ENCODE data around the gene INPPL1.

Gene INPPL1

DNA sequence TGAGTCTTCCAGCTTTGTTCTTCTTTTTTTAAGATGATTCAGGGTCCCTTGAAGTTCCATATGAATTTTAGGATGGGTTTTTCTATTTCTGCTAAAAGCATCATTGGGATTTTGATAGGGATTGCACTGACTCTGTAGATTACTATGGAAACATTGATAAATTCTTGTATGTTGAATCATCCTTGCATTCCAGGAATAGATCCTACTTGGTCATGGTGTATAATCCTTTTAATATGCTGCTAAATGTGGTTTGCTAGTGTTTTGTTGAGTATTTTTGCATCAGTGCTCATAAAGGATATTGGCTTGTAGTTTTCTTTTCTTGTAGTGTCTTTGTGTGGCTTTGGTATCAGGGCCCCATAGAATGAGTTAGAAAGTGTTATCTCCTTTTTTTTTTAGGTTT, 54.3 kb downstream of the INPPL1 start:
- Histone ChIP-seq H4K20me1 (ENCODE audit: insufficient read depth, low read length) (no peaks in the 10 kb centered on the region), H3K27me3 (ENCODE audit: insufficient read depth, low read length, poor library complexity) (no peaks in the 10 kb centered on the region), H3K4me2 (ENCODE audit: insufficient read depth, low read length) (no peak overlapping the region), H2AFZ (ENCODE audit: low read depth, low read length) (no peak overlapping the region), H3K9me3 (ENCODE audit: insufficient read depth, low read length, severe bottlenecking) (no peaks in the 10 kb centered on the region), H3K36me3 (ENCODE audit: insufficient read depth, low read length) (no peaks in the 10 kb centered on the region), H3K27ac (ENCODE audit: low read length) (no peak overlapping the region), H3K4me1 (ENCODE audit: insufficient read depth, low read length) (no peaks in the 10 kb centered on the region), H3K79me2 (ENCODE audit: insufficient read depth, low read length) (no peaks in the 10 kb centered on the region), H3K9ac (ENCODE audit: low read depth, low read length) (no peak overlapping the region), H3K4me3 (ENCODE audit: low read depth in 1 of 2, low read length in 2 of 2) (no peak overlapping the region)
- ATAC-seq (ENCODE audit: insufficient read depth, low read depth) (no peak), DNase-seq (no peak)
- TF ChIP-seq, protein P1, sequence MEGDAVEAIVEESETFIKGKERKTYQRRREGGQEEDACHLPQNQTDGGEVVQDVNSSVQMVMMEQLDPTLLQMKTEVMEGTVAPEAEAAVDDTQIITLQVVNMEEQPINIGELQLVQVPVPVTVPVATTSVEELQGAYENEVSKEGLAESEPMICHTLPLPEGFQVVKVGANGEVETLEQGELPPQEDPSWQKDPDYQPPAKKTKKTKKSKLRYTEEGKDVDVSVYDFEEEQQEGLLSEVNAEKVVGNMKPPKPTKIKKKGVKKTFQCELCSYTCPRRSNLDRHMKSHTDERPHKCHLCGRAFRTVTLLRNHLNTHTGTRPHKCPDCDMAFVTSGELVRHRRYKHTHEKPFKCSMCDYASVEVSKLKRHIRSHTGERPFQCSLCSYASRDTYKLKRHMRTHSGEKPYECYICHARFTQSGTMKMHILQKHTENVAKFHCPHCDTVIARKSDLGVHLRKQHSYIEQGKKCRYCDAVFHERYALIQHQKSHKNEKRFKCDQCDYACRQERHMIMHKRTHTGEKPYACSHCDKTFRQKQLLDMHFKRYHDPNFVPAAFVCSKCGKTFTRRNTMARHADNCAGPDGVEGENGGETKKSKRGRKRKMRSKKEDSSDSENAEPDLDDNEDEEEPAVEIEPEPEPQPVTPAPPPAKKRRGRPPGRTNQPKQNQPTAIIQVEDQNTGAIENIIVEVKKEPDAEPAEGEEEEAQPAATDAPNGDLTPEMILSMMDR (IDR thresholded peaks at IDR 0.05; ENCODE audit: borderline replicate concordance, extremely low read depth, low read length, poor library complexity, severe bottlenecking) = no peak
- no peak for TF ChIP-seq EZH2 (IDR thresholded peaks at IDR 0.05; ENCODE audit: borderline replicate concordance, low read depth, low read length, severe bottlenecking)

GRCh38 chr11:72280037-72280436, 55.5 kb downstream of the INPPL1 start:
- TF ChIP-seq EZH2 (IDR thresholded peaks at IDR 0.05; ENCODE audit: borderline replicate concordance, low read depth, low read length, severe bottlenecking) = no peak
- TF ChIP-seq, protein P1 (IDR thresholded peaks at IDR 0.05; ENCODE audit: borderline replicate concordance, extremely low read depth, low read length, poor library complexity, severe bottlenecking) = no peak
- Histone ChIP-seq H4K20me1 (ENCODE audit: insufficient read depth, low read length) (no peaks in the 10 kb centered on the region), H3K27ac (ENCODE audit: low read length) (no peak overlapping the region), H3K27me3 (ENCODE audit: insufficient read depth, low read length, poor library complexity) (no peaks in the 10 kb centered on the region), H3K4me1 (ENCODE audit: insufficient read depth, low read length) (no peaks in the 10 kb centered on the region), H3K9me3 (ENCODE audit: insufficient read depth, low read length, severe bottlenecking) (no peaks in the 10 kb centered on the region), H3K36me3 (ENCODE audit: insufficient read depth, low read length) (no peaks in the 10 kb centered on the region), H3K9ac (ENCODE audit: low read depth, low read length) (no peak overlapping the region), H3K4me2 (ENCODE audit: insufficient read depth, low read length) (no peak overlapping the region), H2AFZ (ENCODE audit: low read depth, low read length) (no peak overlapping the region), H3K79me2 (ENCODE audit: insufficient read depth, low read length) (no peaks in the 10 kb centered on the region), H3K4me3 (ENCODE audit: low read depth in 1 of 2, low read length in 2 of 2) (no peak overlapping the region)
- ATAC-seq (ENCODE audit: insufficient read depth, low read depth) (no peak), DNase-seq (no peak)

DNA sequence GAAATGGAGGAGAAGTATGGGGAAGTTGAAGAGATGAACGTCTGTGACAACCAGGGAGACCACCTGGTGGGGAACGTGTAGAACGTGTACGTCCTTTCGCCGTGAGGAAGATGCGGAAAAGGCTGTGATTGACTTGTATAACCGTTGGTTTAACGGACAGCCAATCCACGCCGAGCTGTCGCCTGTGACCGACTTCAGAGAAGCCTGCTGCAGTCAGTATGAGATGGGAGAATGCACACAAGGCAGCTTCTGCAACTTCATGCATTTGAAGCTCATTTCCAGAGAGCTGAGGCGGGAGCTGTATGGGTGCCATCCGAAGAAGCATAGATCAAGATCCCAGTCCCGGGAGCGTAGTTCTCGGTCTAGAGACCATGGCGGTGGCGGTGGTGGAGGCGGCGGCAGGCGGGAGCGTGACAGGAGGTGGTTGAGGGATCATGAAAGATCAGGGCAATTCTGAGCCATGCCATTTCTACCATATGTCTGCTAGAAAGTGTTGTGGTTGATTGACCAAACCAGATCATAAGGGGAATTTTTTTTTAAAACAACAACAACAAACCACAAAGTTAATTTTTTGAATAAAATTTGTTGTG, 56.3 kb downstream of the INPPL1 start:
- Histone ChIP-seq H2AFZ (ENCODE audit: low read depth, low read length) (no peak overlapping the region), H3K4me3 (ENCODE audit: low read depth in 1 of 2, low read length in 2 of 2) (no peak overlapping the region), H3K27me3 (ENCODE audit: insufficient read depth, low read length, poor library complexity) (no peaks in the 10 kb centered on the region), H3K27ac (ENCODE audit: low read length) (no peak overlapping the region), H3K9me3 (ENCODE audit: insufficient read depth, low read length, severe bottlenecking) (no peaks in the 10 kb centered on the region), H3K79me2 (ENCODE audit: insufficient read depth, low read length) (no peaks in the 10 kb centered on the region), H3K9ac (ENCODE audit: low read depth, low read length) (no peak overlapping the region), H3K36me3 (ENCODE audit: insufficient read depth, low read length) (no peaks in the 10 kb centered on the region), H4K20me1 (ENCODE audit: insufficient read depth, low read length) (no peaks in the 10 kb centered on the region), H3K4me1 (ENCODE audit: insufficient read depth, low read length) (no peaks in the 10 kb centered on the region), H3K4me2 (ENCODE audit: insufficient read depth, low read length) (no peak overlapping the region)
- ATAC-seq (ENCODE audit: insufficient read depth, low read depth) (no peak), DNase-seq (no peak)
- no peak for TF ChIP-seq EZH2 (IDR thresholded peaks at IDR 0.05; ENCODE audit: borderline replicate concordance, low read depth, low read length, severe bottlenecking)
- TF ChIP-seq, protein P1 (IDR thresholded peaks at IDR 0.05; ENCODE audit: borderline replicate concordance, extremely low read depth, low read length, poor library complexity, severe bottlenecking) = no peak
